CD4-positive, alpha-beta T cell (primary cell): ENCODE results near the gene LCMT1. TPM values are rescaled to one million over a fixed set of nuclear protein-coding genes. Genes with fewer than 3 reads are reported as not detected.
A peak's percentile ranks its signal among the peaks of the same experiment; 100 is the strongest.
"Not testable (repeated sequence)": the region's sequence is repeated elsewhere in the genome, so short reads cannot be mapped to it uniquely, and the experiment has no call there.

ENCODE experiments used
- ATAC-seq: fragments of 200-7000 bp; cut with Tn5 transposase; one replicate; pipeline ENCODE4 v1.10.0; 2022; ENCODE audit warnings: mild to moderate bottlenecking; ENCODE audit not compliant: poor library complexity
- CTCF ChIA-PET: fragments of 350-600 bp; sonication (Branson Sonifier 250); formaldehyde crosslinking; loops from one replicate; lab custom pipeline; 2021; ENCODE audit warnings: antibody characterized with exemption, inconsistent platforms; lab: Charles Lee
- POLR2A ChIA-PET: fragments of 350-600 bp; sonication (Branson Sonifier 250); formaldehyde crosslinking; loops from one replicate; lab custom pipeline; 2021; ENCODE audit warnings: antibody characterized with exemption, inconsistent platforms; lab: Charles Lee
- DNase-seq, 14 experiments: peaks; one replicate each; pipeline ENCODE4 v3.0.0-alpha.2; 2013 to 2020; ENCODE audit warnings: mixed read lengths in 2 of 14
- H3K27ac ChIP-seq, 2 donors: one replicate each; pipeline versions ENCODE4 v1.5.1 to v1.7.0; 2013; ENCODE audit warnings: low read length in 2 of 2, low read depth in 1 of 2, mild to moderate bottlenecking in 1 of 2
- H3K27me3 ChIP-seq, 2 experiments: 1 replicate in 1 of 2; 2 replicates in 1 of 2; pipeline versions ENCODE4 v1.6.1 to v1.7.0; 2013; ENCODE audit warnings: low read length in 2 of 2, control low read depth in 1 of 2, mild to moderate bottlenecking in 1 of 2, moderate library complexity in 1 of 2; ENCODE audit not compliant: insufficient read depth in 2 of 2, control insufficient read depth in 1 of 2
- H3K36me3 ChIP-seq: one replicate; pipeline ENCODE4 v1.6.1; 2013; ENCODE audit warnings: low read length, control low read depth; ENCODE audit not compliant: insufficient read depth
- H3K4me1 ChIP-seq: one replicate; pipeline ENCODE4 v1.6.1; 2013; ENCODE audit warnings: low read length, control low read depth; ENCODE audit not compliant: insufficient read depth
- H3K4me3 ChIP-seq: one replicate; pipeline ENCODE4 v1.5.1; 2013; ENCODE audit warnings: mild to moderate bottlenecking, low read length, moderate library complexity
- H3K9me3 ChIP-seq, 2 experiments: 1 replicate in 1 of 2; 2 replicates in 1 of 2; pipeline versions ENCODE4 v1.6.1 to v1.7.0; 2013; ENCODE audit warnings: low read length in 2 of 2, mild to moderate bottlenecking in 2 of 2, control low read depth in 1 of 2, moderate library complexity in 1 of 2; ENCODE audit not compliant: control insufficient read depth in 1 of 2, insufficient read depth in 1 of 2
- H3K27ac Mint-ChIP-seq: one replicate; pipeline ENCODE4 v1.8.0; 2020; ENCODE audit warnings: mixed read lengths
- H3K27me3 Mint-ChIP-seq: one replicate; pipeline ENCODE4 v1.8.0; 2021; ENCODE audit warnings: mixed read lengths
- H3K36me3 Mint-ChIP-seq: one replicate; pipeline ENCODE4 v1.8.0; 2021; ENCODE audit warnings: low read depth, mixed read lengths
- H3K4me1 Mint-ChIP-seq: one replicate; pipeline ENCODE4 v1.8.0; 2021; ENCODE audit warnings: low read depth, mixed read lengths
- H3K4me3 Mint-ChIP-seq: one replicate; pipeline ENCODE4 v1.8.0; 2020; ENCODE audit warnings: mild to moderate bottlenecking, mixed read lengths
- H3K9me3 Mint-ChIP-seq: one replicate; pipeline ENCODE4 v1.8.0; 2020; ENCODE audit warnings: mixed read lengths
- intact Hi-C, 2 experiments: fragments of 100-400 bp; cut with DNase I in 1 of 2; cut with micrococcal nuclease in 1 of 2; formaldehyde crosslinking; loops; one replicate each; pipeline versions ENCODE4 v1.15.1 to v1.9.0; 2023 to 2025; cut with DNase I, micrococcal nuclease
- total RNA-seq, 174 experiments: library from RNA in 2 of 174; stranded (reverse) in 2 of 174; gene quantifications; one replicate each; pipeline ENCODE4 v1.2.3 and lab custom pipeline; 2021 to 2026
- TF ChIP-seq, protein P1 (sequence below): fragments of 200-600 bp; IDR thresholded peaks from one replicate; pipeline ENCODE4 v1.8.0; 2022; ENCODE audit warnings: antibody characterized with exemption, mild to moderate bottlenecking

LCMT1 gene
- total RNA-seq, 2 experiments from 2014 or later: 22.5 to 28.2 TPM

DNA sequence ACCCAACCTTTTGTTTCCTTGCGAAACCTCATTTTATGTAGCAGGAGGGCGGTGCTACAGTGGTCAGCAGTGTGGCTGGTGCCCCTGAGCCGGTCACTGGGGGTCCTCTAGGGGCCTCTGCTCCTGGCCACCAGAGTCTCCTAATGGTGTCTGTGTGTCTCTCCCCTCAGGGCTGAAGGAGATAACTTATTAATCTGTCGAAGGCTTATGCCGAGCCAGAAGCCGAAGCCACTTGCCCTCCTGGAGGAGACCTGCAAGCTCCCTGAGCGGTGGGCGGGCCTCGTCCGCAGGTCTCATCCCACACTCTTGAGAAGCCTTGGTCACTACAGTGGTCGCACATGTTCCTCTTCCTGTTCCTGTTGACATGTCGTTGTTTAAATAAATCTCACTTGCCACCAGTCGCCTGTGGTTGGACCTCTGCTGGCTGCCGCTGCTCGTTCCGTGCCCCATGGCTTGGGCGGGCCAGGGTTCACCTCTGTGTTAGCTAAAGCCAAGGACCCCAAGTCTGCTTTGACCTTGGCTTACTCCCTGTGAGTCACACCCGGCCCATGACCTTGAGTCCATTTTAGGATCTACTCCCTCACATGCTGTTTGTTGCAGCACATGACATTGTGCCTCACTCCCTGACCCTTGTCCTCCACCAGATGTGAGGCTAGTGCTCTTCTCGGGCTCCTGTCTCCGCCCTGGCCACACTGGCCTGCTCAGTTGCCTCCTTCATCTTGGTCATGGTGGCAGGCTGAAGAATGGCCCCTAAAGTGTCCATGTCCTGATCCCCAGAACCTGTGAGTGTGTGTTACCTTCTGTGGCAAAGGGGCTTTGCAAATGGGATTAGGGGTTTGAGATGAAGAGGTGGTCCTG is 66.5 kb downstream of the LCMT1 start:
- H3K36me3 ChIP-seq: peaks cover 33% of the 10 kb centered on the region
- no peak overlapping the region for H3K27ac Mint-ChIP-seq
- no peaks in the 10 kb centered on the region for H3K9me3 Mint-ChIP-seq
- peaks cover 5% of the 10 kb centered on the region for H3K4me1 ChIP-seq
- no peak for DNase-seq
- no peaks in the 10 kb centered on the region for H3K9me3 ChIP-seq
- TF ChIP-seq, protein P1, sequence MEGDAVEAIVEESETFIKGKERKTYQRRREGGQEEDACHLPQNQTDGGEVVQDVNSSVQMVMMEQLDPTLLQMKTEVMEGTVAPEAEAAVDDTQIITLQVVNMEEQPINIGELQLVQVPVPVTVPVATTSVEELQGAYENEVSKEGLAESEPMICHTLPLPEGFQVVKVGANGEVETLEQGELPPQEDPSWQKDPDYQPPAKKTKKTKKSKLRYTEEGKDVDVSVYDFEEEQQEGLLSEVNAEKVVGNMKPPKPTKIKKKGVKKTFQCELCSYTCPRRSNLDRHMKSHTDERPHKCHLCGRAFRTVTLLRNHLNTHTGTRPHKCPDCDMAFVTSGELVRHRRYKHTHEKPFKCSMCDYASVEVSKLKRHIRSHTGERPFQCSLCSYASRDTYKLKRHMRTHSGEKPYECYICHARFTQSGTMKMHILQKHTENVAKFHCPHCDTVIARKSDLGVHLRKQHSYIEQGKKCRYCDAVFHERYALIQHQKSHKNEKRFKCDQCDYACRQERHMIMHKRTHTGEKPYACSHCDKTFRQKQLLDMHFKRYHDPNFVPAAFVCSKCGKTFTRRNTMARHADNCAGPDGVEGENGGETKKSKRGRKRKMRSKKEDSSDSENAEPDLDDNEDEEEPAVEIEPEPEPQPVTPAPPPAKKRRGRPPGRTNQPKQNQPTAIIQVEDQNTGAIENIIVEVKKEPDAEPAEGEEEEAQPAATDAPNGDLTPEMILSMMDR: no peak
- no peaks in the 10 kb centered on the region for H3K27me3 ChIP-seq
- ChIA-PET POLR2A (no interaction called here), CTCF (interaction anchor here (0.6 kb wide), 1 partner anchor 184 kb away, joined by 3 read pairs; no protein-coding TSS in a partner anchor)
- no peak for ATAC-seq
- H3K27ac ChIP-seq: no peak overlapping the region
- H3K4me3 ChIP-seq: no peak overlapping the region
- peaks cover 50% of the 10 kb centered on the region for H3K36me3 Mint-ChIP-seq
- intact Hi-C loops: no loop called here
- no peak overlapping the region for H3K4me3 Mint-ChIP-seq
- H3K27me3 Mint-ChIP-seq: no peaks in the 10 kb centered on the region
- peaks cover 7% of the 10 kb centered on the region for H3K4me1 Mint-ChIP-seq

DNA sequence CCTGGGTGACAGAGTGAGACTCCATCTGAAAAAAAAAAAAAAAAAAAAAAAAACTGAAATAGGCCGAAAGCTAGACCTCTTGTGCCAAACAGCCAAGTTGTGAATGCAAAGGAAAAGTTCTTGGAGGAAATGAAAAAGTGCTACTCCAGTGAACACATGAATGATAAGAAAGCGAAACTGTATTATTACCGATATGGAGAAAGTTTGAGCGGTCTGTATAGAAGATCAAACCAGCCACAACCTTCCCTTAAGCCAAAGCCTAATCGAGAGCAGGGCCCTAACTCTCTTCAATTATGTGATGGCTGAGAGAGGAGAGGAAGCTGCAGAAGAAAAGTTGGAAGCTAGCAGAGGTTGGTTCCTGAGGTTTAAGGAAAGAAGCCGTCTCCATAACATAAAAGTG is 69.7 kb downstream of the LCMT1 start:
- ATAC-seq, H3K4me3 Mint-ChIP-seq, CTCF ChIA-PET, H3K9me3 ChIP-seq, H3K4me1 ChIP-seq, POLR2A ChIA-PET, intact Hi-C loops, H3K27ac ChIP-seq, H3K27me3 Mint-ChIP-seq, H3K9me3 Mint-ChIP-seq, H3K4me1 Mint-ChIP-seq, H3K27me3 ChIP-seq, H3K4me3 ChIP-seq: not testable (repeated sequence)
- peak in 1 of 14 experiments; percentile 38 for DNase-seq
- H3K36me3 ChIP-seq: peaks cover 15% of the 10 kb centered on the region
- H3K27ac Mint-ChIP-seq: peak overlapping the region; percentile 39
- peaks cover 24% of the 10 kb centered on the region for H3K36me3 Mint-ChIP-seq

DNA sequence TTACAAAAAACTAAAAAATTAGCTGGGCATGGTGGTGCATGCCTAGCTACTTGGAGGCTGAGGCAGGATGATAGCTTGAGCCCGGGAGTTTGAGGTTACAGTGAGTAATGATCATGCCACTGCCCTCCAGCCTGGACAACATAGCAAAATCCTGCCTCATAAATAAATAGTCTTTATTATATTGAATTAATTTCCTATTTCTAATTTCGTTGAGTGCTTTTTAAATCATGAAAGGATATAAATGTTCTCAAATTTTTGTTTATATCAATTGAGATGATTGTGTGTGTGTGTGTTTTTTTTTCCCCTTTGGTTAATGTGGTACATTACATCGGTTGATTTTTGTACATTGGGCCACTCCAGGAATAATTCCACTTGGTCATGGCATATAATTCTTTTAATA is 73.2 kb downstream of the LCMT1 start:
- H3K9me3 ChIP-seq: no peaks in the 10 kb centered on the region
- TF ChIP-seq, protein P1: no peak
- no peaks in the 10 kb centered on the region for H3K36me3 Mint-ChIP-seq
- no peak overlapping the region for H3K4me3 ChIP-seq
- intact Hi-C loops: no loop called here
- peaks cover 5% of the 10 kb centered on the region for H3K4me1 ChIP-seq
- H3K27ac ChIP-seq: no peak overlapping the region
- no peak overlapping the region for H3K4me3 Mint-ChIP-seq
- H3K36me3 ChIP-seq: no peaks in the 10 kb centered on the region
- no peaks in the 10 kb centered on the region for H3K27me3 ChIP-seq
- H3K4me1 Mint-ChIP-seq: peaks cover 7% of the 10 kb centered on the region
- ChIA-PET CTCF (no interaction called here), POLR2A (no interaction called here)
- H3K27ac Mint-ChIP-seq: no peak overlapping the region
- ATAC-seq: no peak
- no peak for DNase-seq
- H3K9me3 Mint-ChIP-seq: no peaks in the 10 kb centered on the region
- no peaks in the 10 kb centered on the region for H3K27me3 Mint-ChIP-seq

DNA sequence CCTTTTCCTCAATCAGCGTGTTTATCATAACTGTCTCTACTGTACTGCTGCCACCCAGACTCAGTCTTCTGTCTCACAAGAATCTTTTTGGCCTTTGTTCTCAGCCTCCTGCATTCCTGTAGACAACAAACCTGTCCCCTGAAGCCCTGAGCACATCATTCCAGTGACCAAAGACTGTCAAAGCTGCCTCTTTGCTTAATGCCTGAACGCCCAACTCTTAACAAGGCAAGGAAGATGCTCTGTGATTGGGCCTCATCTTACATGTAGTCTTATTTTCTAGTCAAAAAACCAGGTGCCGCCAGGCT is 75.9 kb downstream of the LCMT1 start:
- H3K27me3 Mint-ChIP-seq: no peaks in the 10 kb centered on the region

More for the DNA sequence above, 75.9 kb downstream of the LCMT1 start:
- Histone ChIP-seq H3K27ac (no peak overlapping the region), H3K4me3 (no peak overlapping the region), H3K9me3 (no peaks in the 10 kb centered on the region), H3K36me3 (no peaks in the 10 kb centered on the region), H3K27me3 (no peaks in the 10 kb centered on the region), H3K4me1 (no peaks in the 10 kb centered on the region)
- H3K36me3 Mint-ChIP-seq: no peaks in the 10 kb centered on the region
- ATAC-seq: no peak
- POLR2A ChIA-PET: no interaction called here
- H3K4me3 Mint-ChIP-seq: no peak overlapping the region
- H3K27ac Mint-ChIP-seq: no peak overlapping the region
- no peak for DNase-seq
- TF ChIP-seq, protein P1: no peak
- CTCF ChIA-PET: no interaction called here
- H3K4me1 Mint-ChIP-seq: no peaks in the 10 kb centered on the region
- no peaks in the 10 kb centered on the region for H3K9me3 Mint-ChIP-seq
- intact Hi-C loops: no loop called here
